K562 (cell line): ENCODE results near the gene TBX6. TPM values are rescaled to one million over a fixed set of nuclear protein-coding genes. Genes with fewer than 3 reads are reported as not detected.

ENCODE experiments used
- ATAC-seq: fragments of 200-7000 bp; cut with Tn5 transposase; 3 replicates; pipeline ENCODE4 v1.9.1; 2020; ENCODE audit warnings: moderate library complexity
- BruUV-seq: library from RNA; stranded (reverse); fragments of 400-500 nt; replicated peaks from 2 replicates; lab custom pipeline; 2021; lab: Mats Ljungman, UMichigan
- CTCF ChIA-PET: fragments of 300-600 bp; formaldehyde crosslinking; extraction: SDS; loops from one replicate; lab custom pipeline; 2021; ENCODE audit warnings: low intra/inter-chr PET ratio; lab: Yijun Ruan, JAX
- POLR2A ChIA-PET: fragments of 300-600, 350-650 bp; sonication (Branson Sonifier 250); formaldehyde crosslinking; extraction: SDS; loops from one replicate; lab custom pipeline; 2021; ENCODE audit warnings: antibody characterized with exemption, inconsistent platforms; lab: Yijun Ruan, JAX
- DNase-seq, 4 experiments: peaks; one replicate each; pipeline versions ENCODE4 v3.0.0 to v3.0.0-alpha.2; 2011 to 2018; ENCODE audit warnings: low spot score in 3 of 4, mixed read lengths in 3 of 4; ENCODE audit errors: extremely low read depth in 1 of 4
- FAIRE-seq: peaks from 2 replicates; lab custom pipeline; 2011; peaks lifted over from hg19 to GRCh38; lab: Jason Lieb, UNC
- H2AFZ ChIP-seq: 2 replicates; pipeline ENCODE4 v1.6.0; 2011; ENCODE audit warnings: low read depth, low read length, control low read depth, inconsistent platforms
- H3K27ac ChIP-seq: fragments of 200-600 bp; 3 replicates; pipeline ENCODE4 v1.8.0; 2011; ENCODE audit warnings: low read depth, mild to moderate bottlenecking, control low read depth, inconsistent platforms, low read length, moderate library complexity, mixed read lengths; ENCODE audit errors: extremely low read depth
- H3K27me3 ChIP-seq, 2 experiments: fragments of 300-600 bp in 1 of 2; 2 replicates in 1 of 2; 3 replicates in 1 of 2; pipeline versions ENCODE4 v1.6.0 to v1.8.0; 2011; ENCODE audit warnings: inconsistent platforms in 2 of 2, low read length in 2 of 2, mild to moderate bottlenecking in 1 of 2, mixed read lengths in 1 of 2, moderate library complexity in 1 of 2; ENCODE audit not compliant: control insufficient read depth in 2 of 2, insufficient read depth in 2 of 2
- H3K36me3 ChIP-seq: fragments of 300-600 bp; 3 replicates; pipeline ENCODE4 v1.8.0; 2011; ENCODE audit warnings: mild to moderate bottlenecking, low read length, inconsistent platforms; ENCODE audit not compliant: control insufficient read depth, insufficient read depth
- H3K4me1 ChIP-seq, 2 experiments: fragments of 200-600 bp in 1 of 2; replicated peaks in 1 of 2; 2 replicates in 1 of 2; 3 replicates in 1 of 2; pipeline versions ENCODE4 v1.5.1 to v1.8.0; 2011; ENCODE audit warnings: inconsistent platforms in 2 of 2, low read length in 2 of 2, mild to moderate bottlenecking in 1 of 2, mixed read lengths in 1 of 2, moderate library complexity in 1 of 2; ENCODE audit not compliant: control insufficient read depth in 2 of 2, insufficient read depth in 2 of 2
- H3K4me2 ChIP-seq: 2 replicates; pipeline ENCODE4 v1.6.1; 2011; ENCODE audit warnings: low read length, control low read depth, inconsistent platforms, mixed read lengths; ENCODE audit not compliant: insufficient read depth
- H3K4me3 ChIP-seq: fragments of 200-600 bp; sonication (generic), shearing (Covaris generic); 2 replicates; pipeline ENCODE4 v1.5.1; 2016; ENCODE audit warnings: control low read depth, inconsistent platforms
- H3K79me2 ChIP-seq: fragments of 200-600 bp; 3 replicates; pipeline ENCODE4 v1.8.0; 2011; ENCODE audit warnings: low read length, inconsistent platforms; ENCODE audit not compliant: control insufficient read depth, insufficient read depth
- H3K9ac ChIP-seq, 2 experiments: 2 replicates each; pipeline versions ENCODE4 v1.6.0 to v1.6.1; 2011; ENCODE audit warnings: low read depth in 2 of 2, low read length in 2 of 2, control low read depth in 1 of 2, inconsistent platforms in 1 of 2, mild to moderate bottlenecking in 1 of 2, mixed read lengths in 1 of 2; ENCODE audit not compliant: insufficient read depth in 1 of 2
- H3K9me1 ChIP-seq: one replicate; pipeline ENCODE4 v1.6.0; 2011; ENCODE audit warnings: inconsistent platforms, mild to moderate bottlenecking, low read length, moderate library complexity; ENCODE audit not compliant: control insufficient read depth, insufficient read depth
- H3K9me3 ChIP-seq: replicated peaks from 2 replicates; pipeline ENCODE4 v1.5.1; 2011; ENCODE audit warnings: low read depth, low read length, inconsistent platforms; ENCODE audit not compliant: control insufficient read depth, insufficient read depth
- H4K20me1 ChIP-seq: replicated peaks from 2 replicates; pipeline ENCODE4 v1.6.1; 2011; ENCODE audit warnings: low read length, inconsistent platforms, mixed read lengths; ENCODE audit not compliant: control insufficient read depth, insufficient read depth
- BRCA1 ChIP-seq, 2 experiments: fragments of 450-650 bp in 1 of 2; sonication (generic) in 1 of 2; formaldehyde crosslinking in 1 of 2; IDR thresholded peaks; 2 replicates each; pipeline versions ENCODE4 v1.5.0 to v1.6.1; 2017 to 2020; ENCODE audit warnings: mild to moderate bottlenecking in 1 of 2, missing genetic modification reagents in 1 of 2
- BRD9 ChIP-seq: fragments of 450-650 bp; IDR thresholded peaks from 2 replicates; pipeline ENCODE4 v1.6.1; 2018; ENCODE audit warnings: low read depth; ENCODE audit not compliant: partially characterized antibody
- CHD2 ChIP-seq: IDR thresholded peaks from 2 replicates; pipeline ENCODE4 v1.6.1; 2011; ENCODE audit warnings: low read depth, low read length
- HDAC1 ChIP-seq, 2 experiments: fragments of 450-650 bp; IDR thresholded peaks; 2 replicates each; pipeline ENCODE4 v1.6.1; 2016 to 2017; ENCODE audit warnings: inconsistent platforms in 1 of 2, mild to moderate bottlenecking in 1 of 2, moderate library complexity in 1 of 2
- JUN ChIP-seq, 2 experiments: sonication (generic) in 1 of 2; formaldehyde crosslinking in 1 of 2; IDR thresholded peaks; 2 replicates each; pipeline versions ENCODE4 v1.6.1 to v1.8.0; 2012 to 2022; ENCODE audit warnings: borderline replicate concordance in 2 of 2, mild to moderate bottlenecking in 2 of 2, improper control_type of control experiment in 1 of 2, low read depth in 1 of 2, low read length in 1 of 2, missing genetic modification reagents in 1 of 2
- SAP30 ChIP-seq: fragments of 200-600 bp; sonication (generic); IDR thresholded peaks from 2 replicates; pipeline ENCODE4 v1.6.1; 2012; ENCODE audit warnings: borderline replicate concordance, low read depth, mild to moderate bottlenecking, moderate library complexity, low read length, control low read depth, inconsistent platforms; ENCODE audit not compliant: insufficient read depth, poor library complexity, severe bottlenecking
- SP2 ChIP-seq: IDR thresholded peaks from 2 replicates; pipeline ENCODE4 v1.6.1; 2011; ENCODE audit warnings: mild to moderate bottlenecking, low read depth, low read length, moderate library complexity; ENCODE audit not compliant: poor library complexity, severe bottlenecking; ENCODE audit errors: extremely low read depth
- SPI1 ChIP-seq: IDR thresholded peaks from 2 replicates; pipeline ENCODE4 v1.6.1; 2011; ENCODE audit warnings: low read depth, low read length, control low read depth, borderline replicate concordance
- ZNF408 ChIP-seq: fragments of 250-450 bp; sonication (Bioruptor Pico); IDR thresholded peaks from 2 replicates; pipeline ENCODE4 v1.4.0; 2020; ENCODE audit warnings: low read depth, mild to moderate bottlenecking, moderate library complexity
- WGBS: fragments of 100-300 bp; shearing (Covaris generic); methylation state at CpG from one replicate; pipeline ENCODE4 v1.1.6; 2016; ENCODE audit warnings: low coverage, mixed read lengths; ENCODE audit not compliant: insufficient coverage; ENCODE audit errors: missing lambda C conversion rate; 5-methylcytosine and 5-hydroxymethylcytosine counted together
- in situ Hi-C: fragments of 300-500 bp; cut with MboI; formaldehyde crosslinking; loops from 4 replicates; pipeline ENCODE4 v1.15.0; 2018; ENCODE audit warnings: inconsistent platforms, mixed read lengths
- intact Hi-C: fragments of 100-400 bp; cut with micrococcal nuclease; formaldehyde crosslinking; loops from 2 replicates; pipeline ENCODE4 v1.14.2; 2022
- polyA plus RNA-seq, 8 experiments: library from polyadenylated mRNA; depleted of rRNA in 4 of 8; stranded (reverse) in 5 of 8; unstranded in 3 of 8; fragments of >200 nt; fragmentation: Nextera tagmentation in 2 of 8; fragmentation: Illumina TruSeq in 1 of 8; extraction: Ambion mirVana in 2 of 8; extraction: Trizol in 1 of 8; gene quantifications; 2 replicates each; pipeline versions ENCODE4 v1.2.1 to v1.2.3, GENCODE V29; 2011 to 2014; ENCODE audit warnings: inconsistent platforms in 1 of 8, missing spikeins in 1 of 8
- total RNA-seq, 7 experiments: library from RNA; depleted of rRNA in 6 of 7; stranded (reverse); fragments of >200 nt in 6 of 7; fragmentation: Illumina TruSeq in 2 of 7; extraction: Trizol in 2 of 7; gene quantifications; 2 replicates each; pipeline versions ENCODE4 v1.2.1 to v1.2.3, GENCODE V29; 2011 to 2021; ENCODE audit warnings: low replicate concordance in 1 of 7
- TF ChIP-seq, protein P1 (sequence below), 2 experiments: IDR thresholded peaks; 2 replicates each; pipeline ENCODE4 v1.6.1; 2012; ENCODE audit warnings: improper control_type of control experiment in 2 of 2, low read depth in 2 of 2, low read length in 2 of 2, borderline replicate concordance in 1 of 2
- TF ChIP-seq, protein P2 (sequence below): conservative IDR thresholded peaks from 2 replicates; pipeline ENCODE4 v1.6.1; 2011; ENCODE audit warnings: low read depth, mild to moderate bottlenecking, low read length; ENCODE audit not compliant: control insufficient read depth
- TF ChIP-seq, protein P3 (sequence below): sonication (generic); formaldehyde crosslinking; IDR thresholded peaks from 2 replicates; pipeline ENCODE4 v1.8.0; 2022; ENCODE audit warnings: mild to moderate bottlenecking, missing genetic modification reagents

Gene TBX6
- total and polyA plus RNA-seq, 9 of the 15 experiments (the other 6 are each of a cell fraction or from before 2014, with no cell fraction given): 0.07 to 0.58 (median 0.11) TPM; not detected in 2

DNA sequence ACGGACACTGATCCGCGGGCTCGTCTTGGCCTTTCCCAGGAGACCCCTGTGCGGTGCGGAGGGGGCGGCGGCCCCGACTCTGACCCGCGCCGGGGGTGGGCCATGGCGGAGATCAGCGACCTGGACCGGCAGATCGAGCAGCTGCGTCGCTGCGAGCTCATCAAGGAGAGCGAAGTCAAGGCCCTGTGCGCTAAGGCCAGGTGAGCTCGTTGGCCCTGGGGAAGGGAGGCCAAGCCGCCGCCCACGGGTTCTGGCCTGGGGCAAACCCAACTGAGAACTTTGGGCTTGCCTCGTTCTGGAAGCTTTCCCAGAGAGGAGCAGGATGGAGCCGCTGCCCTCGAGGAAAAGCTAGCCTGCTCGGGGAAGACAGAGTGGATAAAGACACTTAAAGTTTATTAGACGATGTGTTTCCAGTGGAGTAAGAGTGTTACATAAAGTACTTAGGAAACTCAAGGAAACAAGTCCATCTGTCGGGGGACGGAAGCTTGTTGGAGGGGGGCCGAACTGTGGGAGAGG is 15.4 kb downstream of the TBX6 start:
- under 1% methylated on average over 29 of the region's 33 CpGs for WGBS
- no peak for FAIRE-seq
- in situ Hi-C loops: no loop called here
- TF ChIP-seq JUN (IDR thresholded peaks at IDR 0.05; ENCODE audit: borderline replicate concordance, low read depth, low read length): no peak
- TF ChIP-seq JUN (CRISPR knock-in tag; IDR thresholded peaks at IDR 0.05; ENCODE audit: borderline replicate concordance): 0 out of 2 replicates have a peak, but pooled peaks have one; percentile 0
- TF ChIP-seq BRCA1 (IDR thresholded peaks at IDR 0.05): no peak
- 0 out of 2 replicates have a peak, but pooled peaks have one; percentile 78 for TF ChIP-seq BRCA1 (CRISPR knock-in tag; IDR thresholded peaks at IDR 0.05)
- TF ChIP-seq ZNF408 (CRISPR knock-in tag): no peak
- TF ChIP-seq BRD9: no peak
- TF ChIP-seq SPI1: no peak
- TF ChIP-seq, protein P1, sequence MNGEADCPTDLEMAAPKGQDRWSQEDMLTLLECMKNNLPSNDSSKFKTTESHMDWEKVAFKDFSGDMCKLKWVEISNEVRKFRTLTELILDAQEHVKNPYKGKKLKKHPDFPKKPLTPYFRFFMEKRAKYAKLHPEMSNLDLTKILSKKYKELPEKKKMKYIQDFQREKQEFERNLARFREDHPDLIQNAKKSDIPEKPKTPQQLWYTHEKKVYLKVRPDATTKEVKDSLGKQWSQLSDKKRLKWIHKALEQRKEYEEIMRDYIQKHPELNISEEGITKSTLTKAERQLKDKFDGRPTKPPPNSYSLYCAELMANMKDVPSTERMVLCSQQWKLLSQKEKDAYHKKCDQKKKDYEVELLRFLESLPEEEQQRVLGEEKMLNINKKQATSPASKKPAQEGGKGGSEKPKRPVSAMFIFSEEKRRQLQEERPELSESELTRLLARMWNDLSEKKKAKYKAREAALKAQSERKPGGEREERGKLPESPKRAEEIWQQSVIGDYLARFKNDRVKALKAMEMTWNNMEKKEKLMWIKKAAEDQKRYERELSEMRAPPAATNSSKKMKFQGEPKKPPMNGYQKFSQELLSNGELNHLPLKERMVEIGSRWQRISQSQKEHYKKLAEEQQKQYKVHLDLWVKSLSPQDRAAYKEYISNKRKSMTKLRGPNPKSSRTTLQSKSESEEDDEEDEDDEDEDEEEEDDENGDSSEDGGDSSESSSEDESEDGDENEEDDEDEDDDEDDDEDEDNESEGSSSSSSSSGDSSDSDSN (IDR thresholded peaks at IDR 0.05; ENCODE audit: borderline replicate concordance in 1 of 2, low read depth in 2 of 2, low read length in 2 of 2): 0 out of 4 replicates have a peak, but pooled peaks of 1 of the 2 experiments have one; percentile 32
- TF ChIP-seq, protein P2, sequence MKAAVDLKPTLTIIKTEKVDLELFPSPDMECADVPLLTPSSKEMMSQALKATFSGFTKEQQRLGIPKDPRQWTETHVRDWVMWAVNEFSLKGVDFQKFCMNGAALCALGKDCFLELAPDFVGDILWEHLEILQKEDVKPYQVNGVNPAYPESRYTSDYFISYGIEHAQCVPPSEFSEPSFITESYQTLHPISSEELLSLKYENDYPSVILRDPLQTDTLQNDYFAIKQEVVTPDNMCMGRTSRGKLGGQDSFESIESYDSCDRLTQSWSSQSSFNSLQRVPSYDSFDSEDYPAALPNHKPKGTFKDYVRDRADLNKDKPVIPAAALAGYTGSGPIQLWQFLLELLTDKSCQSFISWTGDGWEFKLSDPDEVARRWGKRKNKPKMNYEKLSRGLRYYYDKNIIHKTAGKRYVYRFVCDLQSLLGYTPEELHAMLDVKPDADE: 0 out of 2 replicates have a peak, but pooled peaks have one; percentile 6
- 0 out of 2 replicates have a peak, but pooled peaks have one; percentile 18 for TF ChIP-seq CHD2
- peak; percentile 51 for TF ChIP-seq SAP30
- TF ChIP-seq, protein P3, sequence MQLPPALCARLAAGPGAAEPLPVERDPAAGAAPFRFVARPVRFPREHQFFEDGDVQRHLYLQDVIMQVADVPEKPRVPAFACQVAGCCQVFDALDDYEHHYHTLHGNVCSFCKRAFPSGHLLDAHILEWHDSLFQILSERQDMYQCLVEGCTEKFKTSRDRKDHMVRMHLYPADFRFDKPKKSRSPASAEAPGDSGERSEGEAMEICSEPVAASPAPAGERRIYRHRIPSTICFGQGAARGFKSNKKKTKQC (CRISPR knock-in tag): 0 out of 2 replicates have a peak, but pooled peaks have one; percentile 12
- no peak for TF ChIP-seq SP2
- 0 out of 4 replicates have a peak, but pooled peaks of 1 of the 2 experiments have one; percentile 7 for TF ChIP-seq HDAC1 (IDR thresholded peaks at IDR 0.05)

More for the DNA sequence above, 15.4 kb downstream of the TBX6 start:
- no peaks in the 10 kb centered on the region for H3K27me3 ChIP-seq
- peaks cover 8% of the 10 kb centered on the region; the same call in 1 of the 2 replicates for H4K20me1 ChIP-seq
- ChIA-PET POLR2A (interaction anchor here (0.6 to 7.5 kb wide), 8 partner anchors 9 to 539 kb away, joined by 3 to 59 read pairs (median 4); partner anchors contain the start of genes ALDOA and TBX6), CTCF (no interaction called here)
- H3K4me3 ChIP-seq: peak overlapping the region; percentile 94
- H3K79me2 ChIP-seq: peaks cover 50% of the 10 kb centered on the region
- H3K4me1 ChIP-seq: peaks cover 13 to 24% of the 10 kb centered on the region in 2 experiments
- H2AFZ ChIP-seq: no peak overlapping the region
- peaks cover 58% of the 10 kb centered on the region for H3K36me3 ChIP-seq
- intact Hi-C loops: no loop called here
- peak overlapping the region; percentile 97 for H3K27ac ChIP-seq
- H3K9ac ChIP-seq: peak overlapping the region; percentile 95 to 99
- BruUV-seq: no TSS peak
- H3K9me3 ChIP-seq: no peaks in the 10 kb centered on the region
- H3K4me2 ChIP-seq: peak overlapping the region; percentile 98
- DNase-seq: peak in 1 of 4 experiments; percentile 41
- H3K9me1 ChIP-seq: no peaks in the 10 kb centered on the region
- peak; percentile 45 for ATAC-seq
